ENCODE measurements around the gene BTBD9. TPM values are rescaled to one million over a fixed set of nuclear protein-coding genes. Genes with fewer than 3 reads are reported as not detected.

BTBD9 gene
- total RNA-seq, 1 donor from 2014 or later: 17.2 TPM

DNA sequence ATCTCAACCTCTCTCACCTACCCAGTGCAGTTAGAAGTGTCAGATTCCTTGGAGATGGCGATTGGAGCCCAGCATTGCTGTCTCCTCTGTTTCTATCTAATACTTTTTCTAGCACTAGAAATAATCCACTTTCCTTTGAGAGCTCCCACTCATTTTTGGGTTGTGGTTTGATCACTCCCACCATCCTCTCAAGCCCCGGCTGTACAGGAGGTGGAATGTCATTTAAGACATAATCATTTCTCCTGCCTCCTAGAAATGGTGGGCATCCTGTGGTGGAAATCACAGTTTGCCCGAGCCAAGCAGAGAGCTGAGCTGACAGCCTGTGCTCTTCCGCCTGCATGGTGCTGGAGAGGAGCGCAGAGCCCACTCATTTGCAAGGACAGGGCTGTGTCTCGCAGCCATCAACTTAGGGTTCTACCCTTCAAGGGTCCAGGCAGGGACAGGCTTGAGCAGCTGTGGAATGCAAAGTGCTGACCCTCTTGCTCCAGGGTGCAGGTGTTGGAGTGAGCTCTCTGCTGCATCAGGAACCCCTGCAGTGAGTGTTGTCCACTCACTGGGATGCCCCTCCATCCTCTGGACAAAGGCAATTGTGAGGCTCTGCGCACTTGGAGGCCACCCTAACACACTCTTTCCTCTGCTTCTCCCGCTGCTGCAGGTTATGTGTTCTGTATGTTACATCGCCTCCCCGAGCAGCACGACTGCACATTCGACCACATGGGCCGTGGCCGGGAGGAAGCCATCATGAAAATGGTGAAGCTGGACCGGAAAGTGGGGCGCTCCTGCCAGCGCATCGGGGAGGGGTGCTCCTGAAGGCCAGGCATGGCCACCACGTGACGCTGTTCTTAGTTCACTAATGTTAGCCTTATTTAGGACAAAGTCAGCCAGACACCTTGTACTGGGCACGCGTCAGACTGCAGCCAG lies 487.9 kb downstream of the BTBD9 start:
- H3K4me1 ChIP-seq (ENCODE audit: control insufficient read depth in 3 of 3, insufficient read depth in 3 of 3, low read length in 3 of 3): peaks cover 0 to 8% (median 5%) of the 10 kb centered on the region in 3 donors
- H3K9me3 ChIP-seq (ENCODE audit: control insufficient read depth in 3 of 3, low read length in 3 of 3): no peaks in the 10 kb centered on the region
- no peaks in the 10 kb centered on the region for H3K27me3 ChIP-seq (ENCODE audit: control insufficient read depth in 3 of 3, insufficient read depth in 3 of 3, low read length in 3 of 3)
- H3K36me3 ChIP-seq (ENCODE audit: control insufficient read depth in 3 of 3, insufficient read depth in 3 of 3, low read length in 3 of 3): peaks cover 9 to 12% (median 10%) of the 10 kb centered on the region in 3 donors
- H3K9ac ChIP-seq (ENCODE audit: low read depth in 1 of 3, low read length in 3 of 3): no peak overlapping the region
- H3K27ac ChIP-seq (ENCODE audit: low read depth, low read length): no peak overlapping the region
- H3K4me3 ChIP-seq (ENCODE audit: low read length in 3 of 3): no peak overlapping the region

- H3K36me3 ChIP-seq (ENCODE audit: control insufficient read depth in 3 of 3, insufficient read depth in 3 of 3, low read length in 3 of 3): peaks cover 9 to 12% (median 10%) of the 10 kb centered on the region in 3 donors
- H3K27me3 ChIP-seq (ENCODE audit: control insufficient read depth in 3 of 3, insufficient read depth in 3 of 3, low read length in 3 of 3): no peaks in the 10 kb centered on the region
- H3K9ac ChIP-seq (ENCODE audit: low read depth in 1 of 3, low read length in 3 of 3): no peak overlapping the region
- peaks cover 0 to 11% (median 8%) of the 10 kb centered on the region in 3 donors for H3K4me1 ChIP-seq (ENCODE audit: control insufficient read depth in 3 of 3, insufficient read depth in 3 of 3, low read length in 3 of 3)
- H3K4me3 ChIP-seq (ENCODE audit: low read length in 3 of 3): no peak overlapping the region
- no peaks in the 10 kb centered on the region for H3K9me3 ChIP-seq (ENCODE audit: control insufficient read depth in 3 of 3, low read length in 3 of 3)
- no peak overlapping the region for H3K27ac ChIP-seq (ENCODE audit: low read depth, low read length)
Measured at GRCh38 chr6:38150681-38151296, 488.9 kb downstream of the BTBD9 start.

DNA sequence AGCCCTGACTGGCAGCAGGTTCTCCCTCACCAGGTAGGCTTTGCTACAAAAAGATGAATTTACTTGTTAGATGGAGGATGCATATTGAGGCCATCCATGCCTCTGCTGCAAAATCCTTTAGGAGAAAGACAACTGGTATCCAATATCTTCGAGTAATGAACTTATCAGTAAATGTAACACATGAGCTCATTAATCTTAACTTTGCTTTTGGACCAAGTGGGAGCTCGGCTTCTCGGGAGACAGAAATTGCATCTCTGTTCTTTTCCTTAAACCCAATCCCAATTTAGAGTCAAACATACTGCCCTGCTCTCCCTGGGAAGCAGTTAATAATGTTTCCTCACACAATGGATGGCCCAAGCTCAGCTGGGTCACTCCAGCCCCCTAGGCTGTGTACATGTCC lies 489.7 kb downstream of the BTBD9 start:
- H3K27ac ChIP-seq (ENCODE audit: low read depth, low read length): no peak overlapping the region
- no peaks in the 10 kb centered on the region for H3K27me3 ChIP-seq (ENCODE audit: control insufficient read depth in 3 of 3, insufficient read depth in 3 of 3, low read length in 3 of 3)
- no peak overlapping the region for H3K4me3 ChIP-seq (ENCODE audit: low read length in 3 of 3)
- peaks cover 0 to 8% (median 8%) of the 10 kb centered on the region in 3 donors for H3K4me1 ChIP-seq (ENCODE audit: control insufficient read depth in 3 of 3, insufficient read depth in 3 of 3, low read length in 3 of 3)
- peaks cover 10 to 12% (median 10%) of the 10 kb centered on the region in 3 donors for H3K36me3 ChIP-seq (ENCODE audit: control insufficient read depth in 3 of 3, insufficient read depth in 3 of 3, low read length in 3 of 3)
- no peaks in the 10 kb centered on the region for H3K9me3 ChIP-seq (ENCODE audit: control insufficient read depth in 3 of 3, low read length in 3 of 3)
- no peak overlapping the region for H3K9ac ChIP-seq (ENCODE audit: low read depth in 1 of 3, low read length in 3 of 3)

- Histone ChIP-seq H3K36me3 (ENCODE audit: control insufficient read depth in 3 of 3, insufficient read depth in 3 of 3, low read length in 3 of 3) (peaks cover 10 to 12% (median 12%) of the 10 kb centered on the region in 3 donors), H3K9ac (ENCODE audit: low read depth in 1 of 3, low read length in 3 of 3) (no peak overlapping the region), H3K4me1 (ENCODE audit: control insufficient read depth in 3 of 3, insufficient read depth in 3 of 3, low read length in 3 of 3) (peaks cover 0 to 7% (median 6%) of the 10 kb centered on the region in 3 donors), H3K4me3 (ENCODE audit: low read length in 3 of 3) (no peak overlapping the region), H3K27ac (ENCODE audit: low read depth, low read length) (no peak overlapping the region), H3K9me3 (ENCODE audit: control insufficient read depth in 3 of 3, low read length in 3 of 3) (no peaks in the 10 kb centered on the region), H3K27me3 (ENCODE audit: control insufficient read depth in 3 of 3, insufficient read depth in 3 of 3, low read length in 3 of 3) (no peaks in the 10 kb centered on the region)
Measured at GRCh38 chr6:38149531-38149930, 490.2 kb downstream of the BTBD9 start.

DNA sequence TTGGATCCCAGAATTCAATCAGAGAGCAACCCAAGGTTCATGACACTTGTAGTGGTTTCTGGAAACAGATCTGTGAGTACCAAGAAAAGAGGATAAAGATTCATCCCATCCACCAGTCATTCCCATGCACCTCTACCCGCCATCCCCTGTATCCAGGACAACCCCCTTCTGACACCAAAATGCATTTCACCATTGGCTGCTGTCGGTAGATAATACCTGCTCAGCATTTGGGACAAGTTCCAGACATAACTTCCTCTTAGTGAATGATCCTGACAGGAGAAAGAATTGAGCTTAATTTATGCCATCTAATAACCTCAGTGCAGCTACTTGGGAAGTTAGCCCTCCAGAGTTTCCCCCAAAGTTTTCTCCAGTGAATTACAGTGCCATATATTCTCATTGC lies 491.1 kb downstream of the BTBD9 start:
- no peak overlapping the region for H3K27ac ChIP-seq (ENCODE audit: low read depth, low read length)
- H3K27me3 ChIP-seq (ENCODE audit: control insufficient read depth in 3 of 3, insufficient read depth in 3 of 3, low read length in 3 of 3): no peaks in the 10 kb centered on the region
- H3K4me1 ChIP-seq (ENCODE audit: control insufficient read depth in 3 of 3, insufficient read depth in 3 of 3, low read length in 3 of 3): peaks cover 0 to 7% (median 6%) of the 10 kb centered on the region in 3 donors
- H3K36me3 ChIP-seq (ENCODE audit: control insufficient read depth in 3 of 3, insufficient read depth in 3 of 3, low read length in 3 of 3): peaks cover 10 to 12% (median 12%) of the 10 kb centered on the region in 3 donors
- no peak overlapping the region for H3K9ac ChIP-seq (ENCODE audit: low read depth in 1 of 3, low read length in 3 of 3)
- H3K4me3 ChIP-seq (ENCODE audit: low read length in 3 of 3): no peak overlapping the region
- no peaks in the 10 kb centered on the region for H3K9me3 ChIP-seq (ENCODE audit: control insufficient read depth in 3 of 3, low read length in 3 of 3)

DNA sequence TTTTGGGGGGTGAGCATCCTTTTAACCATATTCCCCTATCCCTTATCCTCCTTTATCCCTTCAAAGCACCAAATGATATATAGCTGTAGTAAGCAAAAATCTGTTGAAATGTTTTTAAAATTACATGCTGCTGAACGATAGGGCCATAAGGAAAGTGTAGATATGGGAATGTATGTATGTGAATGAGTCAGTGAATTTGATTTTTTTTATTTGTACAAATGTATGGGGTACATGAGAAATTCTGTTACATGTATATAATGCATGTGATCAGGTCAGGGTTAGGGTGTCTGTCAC lies 493.0 kb downstream of the BTBD9 start:
- Histone ChIP-seq H3K9ac (ENCODE audit: low read depth in 1 of 3, low read length in 3 of 3) (no peak overlapping the region), H3K4me1 (ENCODE audit: control insufficient read depth in 3 of 3, insufficient read depth in 3 of 3, low read length in 3 of 3) (peaks cover 0 to 10% (median 7%) of the 10 kb centered on the region in 3 donors), H3K27ac (ENCODE audit: low read depth, low read length) (no peak overlapping the region), H3K27me3 (ENCODE audit: control insufficient read depth in 3 of 3, insufficient read depth in 3 of 3, low read length in 3 of 3) (no peaks in the 10 kb centered on the region), H3K4me3 (ENCODE audit: low read length in 3 of 3) (no peak overlapping the region), H3K36me3 (ENCODE audit: control insufficient read depth in 3 of 3, insufficient read depth in 3 of 3, low read length in 3 of 3) (peaks cover 0 to 5% (median 3%) of the 10 kb centered on the region in 3 donors), H3K9me3 (ENCODE audit: control insufficient read depth in 3 of 3, low read length in 3 of 3) (no peaks in the 10 kb centered on the region)

GRCh38 chr6:38146021-38146733 lies 493.6 kb downstream of the BTBD9 start:
- Histone ChIP-seq H3K27me3 (ENCODE audit: control insufficient read depth in 3 of 3, insufficient read depth in 3 of 3, low read length in 3 of 3) (no peaks in the 10 kb centered on the region), H3K36me3 (ENCODE audit: control insufficient read depth in 3 of 3, insufficient read depth in 3 of 3, low read length in 3 of 3) (peaks cover 0 to 3% (median 2%) of the 10 kb centered on the region in 3 donors), H3K9ac (ENCODE audit: low read depth in 1 of 3, low read length in 3 of 3) (no peak overlapping the region), H3K4me3 (ENCODE audit: low read length in 3 of 3) (no peak overlapping the region), H3K4me1 (ENCODE audit: control insufficient read depth in 3 of 3, insufficient read depth in 3 of 3, low read length in 3 of 3) (peaks cover 0 to 10% (median 7%) of the 10 kb centered on the region in 3 donors), H3K27ac (ENCODE audit: low read depth, low read length) (no peak overlapping the region), H3K9me3 (ENCODE audit: control insufficient read depth in 3 of 3, low read length in 3 of 3) (no peaks in the 10 kb centered on the region)

GRCh38 chr6:38144365-38144945 lies 495.3 kb downstream of the BTBD9 start:
- H3K9ac ChIP-seq (ENCODE audit: low read depth in 1 of 3, low read length in 3 of 3): no peak overlapping the region
- H3K4me3 ChIP-seq (ENCODE audit: low read length in 3 of 3): no peak overlapping the region
- H3K27me3 ChIP-seq (ENCODE audit: control insufficient read depth in 3 of 3, insufficient read depth in 3 of 3, low read length in 3 of 3): no peaks in the 10 kb centered on the region
- no peaks in the 10 kb centered on the region for H3K9me3 ChIP-seq (ENCODE audit: control insufficient read depth in 3 of 3, low read length in 3 of 3)
- H3K36me3 ChIP-seq (ENCODE audit: control insufficient read depth in 3 of 3, insufficient read depth in 3 of 3, low read length in 3 of 3): peaks cover 0 to 3% (median 0%) of the 10 kb centered on the region in 3 donors
- H3K4me1 ChIP-seq (ENCODE audit: control insufficient read depth in 3 of 3, insufficient read depth in 3 of 3, low read length in 3 of 3): peaks cover 0 to 9% (median 7%) of the 10 kb centered on the region in 3 donors
- no peak overlapping the region for H3K27ac ChIP-seq (ENCODE audit: low read depth, low read length)

GRCh38 chr6:38143191-38144150 lies 496.3 kb downstream of the BTBD9 start:
- no peaks in the 10 kb centered on the region for H3K27me3 ChIP-seq (ENCODE audit: control insufficient read depth in 3 of 3, insufficient read depth in 3 of 3, low read length in 3 of 3)
- no peak overlapping the region for H3K4me3 ChIP-seq (ENCODE audit: low read length in 3 of 3)
- H3K9ac ChIP-seq (ENCODE audit: low read depth in 1 of 3, low read length in 3 of 3): no peak overlapping the region
- H3K9me3 ChIP-seq (ENCODE audit: control insufficient read depth in 3 of 3, low read length in 3 of 3): no peaks in the 10 kb centered on the region
- H3K36me3 ChIP-seq (ENCODE audit: control insufficient read depth in 3 of 3, insufficient read depth in 3 of 3, low read length in 3 of 3): peaks cover 0 to 3% (median 0%) of the 10 kb centered on the region in 3 donors
- no peak overlapping the region for H3K27ac ChIP-seq (ENCODE audit: low read depth, low read length)
- peaks cover 0 to 5% (median 5%) of the 10 kb centered on the region in 3 donors for H3K4me1 ChIP-seq (ENCODE audit: control insufficient read depth in 3 of 3, insufficient read depth in 3 of 3, low read length in 3 of 3)

Data from skeletal muscle tissue (tissue), 4 donors.